HCT116 (cell line): Measurements from ENCODE around the gene GPHN. TPM values are rescaled to one million over a fixed set of nuclear protein-coding genes. Genes with fewer than 3 reads are reported as not detected.

Experiments
- ATAC-seq: fragments of 200-7000 bp; cut with Tn5 transposase; 2 replicates; pipeline ENCODE4 v1.9.1; 2020; ENCODE audit warnings: mild to moderate bottlenecking, moderate library complexity
- BruUV-seq: library from RNA; stranded (reverse); fragments of 400-500 nt; replicated peaks from 2 replicates; lab custom pipeline; 2021; lab: Mats Ljungman, UMichigan
- CTCF ChIA-PET: fragments of 300-600 bp; sonication (Branson Sonifier 250); formaldehyde crosslinking; loops from one replicate; lab custom pipeline; 2021; ENCODE audit warnings: antibody characterized with exemption; lab: Charles Lee
- POLR2A ChIA-PET: fragments of 300-600, 350-600 bp; sonication (Branson Sonifier 250); formaldehyde crosslinking; loops from one replicate; lab custom pipeline; 2021; ENCODE audit warnings: antibody characterized with exemption; lab: Charles Lee
- RAD21 ChIA-PET, 2 experiments: fragments of 300-600 bp; sonication (Branson Sonifier 250); formaldehyde crosslinking; loops; one replicate each; lab custom pipeline; 2023; ENCODE audit warnings: low total read pairs in 2 of 2; ENCODE audit not compliant: uncharacterized antibody in 2 of 2, unreplicated experiment in 2 of 2, low non-redundant PET in 1 of 2; lab: Charles Lee
- DNase-seq: peaks from one replicate; pipeline ENCODE4 v3.0.0-alpha.2; 2010; ENCODE audit warnings: low read depth, low spot score
- H2AFZ ChIP-seq: fragments of 200-600 bp; shearing (Covaris generic), sonication (generic); 2 replicates; pipeline ENCODE4 v1.6.1; 2017; ENCODE audit warnings: low read depth, mixed run types, mixed read lengths, antibody characterized with exemption, low read length; ENCODE audit not compliant: poor library complexity, severe bottlenecking
- H3K27ac ChIP-seq: 2 replicates; pipeline ENCODE4 v1.5.1; 2012; ENCODE audit warnings: low read depth, low read length
- H3K27me3 ChIP-seq: fragments of 200-600 bp; sonication (generic); 2 replicates; pipeline ENCODE4 v1.6.1; 2016; ENCODE audit warnings: mixed run types, low read length, mixed read lengths; ENCODE audit not compliant: insufficient read depth
- H3K36me3 ChIP-seq, 2 experiments: fragments of 200-500 bp in 1 of 2; fragments of 200-600 bp in 1 of 2; sonication (Bioruptor generic) in 1 of 2; sonication (generic) in 1 of 2; 2 replicates each; pipeline versions ENCODE4 v1.5.1 to v1.6.1; 2014 to 2016; ENCODE audit warnings: low read length in 2 of 2, inconsistent platforms in 1 of 2, mixed read lengths in 1 of 2, mixed run types in 1 of 2; ENCODE audit not compliant: insufficient read depth in 2 of 2, control insufficient read depth in 1 of 2
- H3K4me1 ChIP-seq, 2 experiments: fragments of 200-600 bp in 1 of 2; sonication (generic) in 1 of 2; 2 replicates each; pipeline versions ENCODE4 v1.5.1 to v1.6.1; 2012 to 2017; ENCODE audit warnings: low read length in 2 of 2, inconsistent platforms in 1 of 2, mild to moderate bottlenecking in 1 of 2, mixed read lengths in 1 of 2, mixed run types in 1 of 2, moderate library complexity in 1 of 2; ENCODE audit not compliant: insufficient read depth in 2 of 2, control insufficient read depth in 1 of 2
- H3K4me2 ChIP-seq: fragments of 200-600 bp; sonication (generic); 2 replicates; pipeline ENCODE4 v1.6.1; 2017; ENCODE audit warnings: mixed run types, low read length, mixed read lengths
- H3K4me3 ChIP-seq, 2 experiments: fragments of 200-600 bp in 1 of 2; sonication (generic) in 1 of 2; replicated peaks in 1 of 2; 2 replicates each; pipeline ENCODE4 v1.5.1; 2011 to 2016; ENCODE audit warnings: low read length in 2 of 2, control low read depth in 1 of 2, low read depth in 1 of 2, mild to moderate bottlenecking in 1 of 2, mixed read lengths in 1 of 2, mixed run types in 1 of 2
- H3K79me2 ChIP-seq: fragments of 200-600 bp; sonication (generic); 2 replicates; pipeline ENCODE4 v1.6.1; 2017; ENCODE audit warnings: mild to moderate bottlenecking, mixed run types, low read length, moderate library complexity, mixed read lengths; ENCODE audit not compliant: insufficient read depth
- H3K9ac ChIP-seq: fragments of 200-600 bp; sonication (generic); 2 replicates; pipeline ENCODE4 v1.6.1; 2016; ENCODE audit warnings: low read length, mixed read lengths
- H3K9me2 ChIP-seq: fragments of 200-600 bp; sonication (generic), shearing (Covaris generic); 2 replicates; pipeline ENCODE4 v1.6.1; 2017; ENCODE audit warnings: mixed run types, mild to moderate bottlenecking, moderate library complexity; ENCODE audit not compliant: insufficient read depth
- H3K9me3 ChIP-seq, 2 experiments: fragments of 200-500 bp in 1 of 2; fragments of 200-600 bp in 1 of 2; sonication (Bioruptor generic) in 1 of 2; sonication (generic) in 1 of 2; 2 replicates each; pipeline ENCODE4 v1.6.1; 2014 to 2017; ENCODE audit warnings: low read length in 2 of 2, mixed read lengths in 2 of 2, inconsistent platforms in 1 of 2, low read depth in 1 of 2, mild to moderate bottlenecking in 1 of 2, mixed run types in 1 of 2, moderate library complexity in 1 of 2; ENCODE audit not compliant: control insufficient read depth in 1 of 2, insufficient read depth in 1 of 2
- H4K20me1 ChIP-seq: fragments of 200-600 bp; sonication (generic), shearing (Covaris generic); 2 replicates; pipeline ENCODE4 v1.6.1; 2017; ENCODE audit warnings: mixed run types, mild to moderate bottlenecking, moderate library complexity; ENCODE audit not compliant: insufficient read depth
- CBX3 ChIP-seq: IDR thresholded peaks from 2 replicates; pipeline ENCODE4 v1.6.1; 2012; ENCODE audit warnings: low read depth
- CEBPB ChIP-seq: IDR thresholded peaks from 2 replicates; pipeline ENCODE4 v1.6.1; 2012; ENCODE audit warnings: low read depth
- ELF1 ChIP-seq: IDR thresholded peaks from 2 replicates; pipeline ENCODE4 v1.6.1; 2012; ENCODE audit warnings: low read depth, borderline replicate concordance
- JUND ChIP-seq: IDR thresholded peaks from 2 replicates; pipeline ENCODE4 v1.6.1; 2012
- POLR2AphosphoS5 ChIP-seq: IDR thresholded peaks from 2 replicates; pipeline ENCODE4 v1.6.1; 2011; ENCODE audit warnings: mild to moderate bottlenecking, low read depth, low read length, moderate library complexity
- RAD21 ChIP-seq: IDR thresholded peaks from 2 replicates; pipeline ENCODE4 v1.6.1; 2012; ENCODE audit warnings: low read depth, mild to moderate bottlenecking
- SIN3A ChIP-seq: IDR thresholded peaks from 2 replicates; pipeline ENCODE4 v1.6.1; 2012; ENCODE audit warnings: low read depth
- SP1 ChIP-seq: IDR thresholded peaks from 2 replicates; pipeline ENCODE4 v1.6.1; 2012; ENCODE audit warnings: low read depth
- TCF7L2 ChIP-seq: IDR thresholded peaks from 2 replicates; pipeline ENCODE4 v1.7.0; 2011; ENCODE audit warnings: borderline replicate concordance, inconsistent platforms; ENCODE audit not compliant: insufficient read depth, insufficient read length; ENCODE audit errors: extremely low read depth
- ZNF274 ChIP-seq: fragments of 200-500 bp; sonication (Bioruptor generic); IDR thresholded peaks from 2 replicates; pipeline ENCODE4 v1.6.1; 2014; ENCODE audit warnings: mild to moderate bottlenecking, low read depth, low read length, inconsistent platforms
- intact Hi-C: fragments of 100-400 bp; cut with micrococcal nuclease; formaldehyde crosslinking; loops from 2 replicates; pipeline ENCODE4 v1.10.0; 2022
- total RNA-seq: library from RNA; stranded (reverse); gene quantifications from one replicate; pipeline ENCODE4 v1.2.1, GENCODE V29; 2021; ENCODE audit not compliant: unreplicated experiment
- TF ChIP-seq, protein P1 (sequence below): IDR thresholded peaks from 2 replicates; pipeline ENCODE4 v1.6.1; 2012; ENCODE audit warnings: low read depth
- TF ChIP-seq, protein P2 (sequence below): IDR thresholded peaks from 2 replicates; pipeline ENCODE4 v1.6.1; 2012
- TF ChIP-seq, protein P3 (sequence below), 3 experiments: fragments of 200-600 bp in 1 of 3; sonication (generic) in 1 of 3; IDR thresholded peaks in 2 of 3; conservative IDR thresholded peaks in 1 of 3; 2 replicates each; pipeline ENCODE4 v1.5.1; 2012 to 2017; ENCODE audit warnings: low read depth in 2 of 3, low read length in 2 of 3, antibody characterized with exemption in 1 of 3, borderline replicate concordance in 1 of 3, control low read depth in 1 of 3, mild to moderate bottlenecking in 1 of 3, mixed read lengths in 1 of 3, mixed run types in 1 of 3, moderate library complexity in 1 of 3; ENCODE audit not compliant: insufficient read depth in 1 of 3

The GPHN gene
- total RNA-seq, 1 experiment from 2014 or later = 43.8 TPM

DNA sequence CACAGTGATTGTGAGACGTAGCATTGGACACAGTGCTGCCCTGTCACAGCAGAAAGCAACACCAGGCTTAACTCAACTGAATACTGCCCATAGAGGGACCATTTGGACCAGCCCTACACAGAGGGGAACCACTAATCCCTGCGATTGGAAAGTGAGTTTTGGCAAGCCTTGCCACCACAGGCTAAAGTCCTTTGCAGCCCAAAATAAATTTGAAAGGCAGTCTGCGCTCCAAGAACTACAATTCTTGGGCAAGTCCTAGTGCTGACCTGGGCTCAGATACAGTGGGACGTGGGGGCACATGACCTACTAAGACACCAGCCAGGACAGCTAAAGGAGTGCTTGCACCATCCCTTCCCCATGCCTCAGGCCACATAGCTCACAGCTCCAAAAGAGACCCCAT is 349.9 kb downstream of the GPHN start:
- Histone ChIP-seq H3K79me2 (no peaks in the 10 kb centered on the region), H3K36me3 (no peaks in the 10 kb centered on the region), H3K4me2 (no peak overlapping the region), H3K4me3 (no peak overlapping the region), H3K27ac (no peak overlapping the region), H2AFZ (no peak overlapping the region), H3K9me2 (no peaks in the 10 kb centered on the region), H3K27me3 (no peaks in the 10 kb centered on the region), H4K20me1 (no peaks in the 10 kb centered on the region), H3K9ac (no peak overlapping the region), H3K9me3 (no peaks in the 10 kb centered on the region), H3K4me1 (no peaks in the 10 kb centered on the region)
- POLR2A ChIA-PET = no interaction called here
- TF ChIP-seq, protein P1, sequence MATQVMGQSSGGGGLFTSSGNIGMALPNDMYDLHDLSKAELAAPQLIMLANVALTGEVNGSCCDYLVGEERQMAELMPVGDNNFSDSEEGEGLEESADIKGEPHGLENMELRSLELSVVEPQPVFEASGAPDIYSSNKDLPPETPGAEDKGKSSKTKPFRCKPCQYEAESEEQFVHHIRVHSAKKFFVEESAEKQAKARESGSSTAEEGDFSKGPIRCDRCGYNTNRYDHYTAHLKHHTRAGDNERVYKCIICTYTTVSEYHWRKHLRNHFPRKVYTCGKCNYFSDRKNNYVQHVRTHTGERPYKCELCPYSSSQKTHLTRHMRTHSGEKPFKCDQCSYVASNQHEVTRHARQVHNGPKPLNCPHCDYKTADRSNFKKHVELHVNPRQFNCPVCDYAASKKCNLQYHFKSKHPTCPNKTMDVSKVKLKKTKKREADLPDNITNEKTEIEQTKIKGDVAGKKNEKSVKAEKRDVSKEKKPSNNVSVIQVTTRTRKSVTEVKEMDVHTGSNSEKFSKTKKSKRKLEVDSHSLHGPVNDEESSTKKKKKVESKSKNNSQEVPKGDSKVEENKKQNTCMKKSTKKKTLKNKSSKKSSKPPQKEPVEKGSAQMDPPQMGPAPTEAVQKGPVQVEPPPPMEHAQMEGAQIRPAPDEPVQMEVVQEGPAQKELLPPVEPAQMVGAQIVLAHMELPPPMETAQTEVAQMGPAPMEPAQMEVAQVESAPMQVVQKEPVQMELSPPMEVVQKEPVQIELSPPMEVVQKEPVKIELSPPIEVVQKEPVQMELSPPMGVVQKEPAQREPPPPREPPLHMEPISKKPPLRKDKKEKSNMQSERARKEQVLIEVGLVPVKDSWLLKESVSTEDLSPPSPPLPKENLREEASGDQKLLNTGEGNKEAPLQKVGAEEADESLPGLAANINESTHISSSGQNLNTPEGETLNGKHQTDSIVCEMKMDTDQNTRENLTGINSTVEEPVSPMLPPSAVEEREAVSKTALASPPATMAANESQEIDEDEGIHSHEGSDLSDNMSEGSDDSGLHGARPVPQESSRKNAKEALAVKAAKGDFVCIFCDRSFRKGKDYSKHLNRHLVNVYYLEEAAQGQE = no peak
- no peak for TF ChIP-seq SIN3A
- TF ChIP-seq TCF7L2 = no peak
- no peak for TF ChIP-seq ZNF274
- no peak for TF ChIP-seq JUND
- no peak for TF ChIP-seq SP1
- no peak for TF ChIP-seq CEBPB
- no peak for TF ChIP-seq ELF1
- TF ChIP-seq CBX3 = no peak
- TF ChIP-seq RAD21 = no peak
- TF ChIP-seq, protein P2, sequence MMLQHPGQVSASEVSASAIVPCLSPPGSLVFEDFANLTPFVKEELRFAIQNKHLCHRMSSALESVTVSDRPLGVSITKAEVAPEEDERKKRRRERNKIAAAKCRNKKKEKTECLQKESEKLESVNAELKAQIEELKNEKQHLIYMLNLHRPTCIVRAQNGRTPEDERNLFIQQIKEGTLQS = no peak
- TF ChIP-seq POLR2AphosphoS5 = no peak
- TF ChIP-seq, protein P3, sequence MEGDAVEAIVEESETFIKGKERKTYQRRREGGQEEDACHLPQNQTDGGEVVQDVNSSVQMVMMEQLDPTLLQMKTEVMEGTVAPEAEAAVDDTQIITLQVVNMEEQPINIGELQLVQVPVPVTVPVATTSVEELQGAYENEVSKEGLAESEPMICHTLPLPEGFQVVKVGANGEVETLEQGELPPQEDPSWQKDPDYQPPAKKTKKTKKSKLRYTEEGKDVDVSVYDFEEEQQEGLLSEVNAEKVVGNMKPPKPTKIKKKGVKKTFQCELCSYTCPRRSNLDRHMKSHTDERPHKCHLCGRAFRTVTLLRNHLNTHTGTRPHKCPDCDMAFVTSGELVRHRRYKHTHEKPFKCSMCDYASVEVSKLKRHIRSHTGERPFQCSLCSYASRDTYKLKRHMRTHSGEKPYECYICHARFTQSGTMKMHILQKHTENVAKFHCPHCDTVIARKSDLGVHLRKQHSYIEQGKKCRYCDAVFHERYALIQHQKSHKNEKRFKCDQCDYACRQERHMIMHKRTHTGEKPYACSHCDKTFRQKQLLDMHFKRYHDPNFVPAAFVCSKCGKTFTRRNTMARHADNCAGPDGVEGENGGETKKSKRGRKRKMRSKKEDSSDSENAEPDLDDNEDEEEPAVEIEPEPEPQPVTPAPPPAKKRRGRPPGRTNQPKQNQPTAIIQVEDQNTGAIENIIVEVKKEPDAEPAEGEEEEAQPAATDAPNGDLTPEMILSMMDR (IDR thresholded peaks at IDR 0.05 in 2 of 3, conservative IDR thresholded peaks at IDR 0.05 in 1 of 3; ENCODE audit: borderline replicate concordance in 1 of 3, insufficient read depth in 1 of 3, low read depth in 2 of 3, low read length in 2 of 3) = no peak
- intact Hi-C loops = no loop called here
- DNase-seq (no peak), ATAC-seq (no peak)
- CTCF ChIA-PET = no interaction called here
- no TSS peak for BruUV-seq
- RAD21 ChIA-PET = no interaction called here
